Measurements from ENCODE around the gene LRRC38.
"Not testable (repeated sequence)": the region's sequence is repeated elsewhere in the genome, so short reads cannot be mapped to it uniquely, and the experiment has no call there.

DNA sequence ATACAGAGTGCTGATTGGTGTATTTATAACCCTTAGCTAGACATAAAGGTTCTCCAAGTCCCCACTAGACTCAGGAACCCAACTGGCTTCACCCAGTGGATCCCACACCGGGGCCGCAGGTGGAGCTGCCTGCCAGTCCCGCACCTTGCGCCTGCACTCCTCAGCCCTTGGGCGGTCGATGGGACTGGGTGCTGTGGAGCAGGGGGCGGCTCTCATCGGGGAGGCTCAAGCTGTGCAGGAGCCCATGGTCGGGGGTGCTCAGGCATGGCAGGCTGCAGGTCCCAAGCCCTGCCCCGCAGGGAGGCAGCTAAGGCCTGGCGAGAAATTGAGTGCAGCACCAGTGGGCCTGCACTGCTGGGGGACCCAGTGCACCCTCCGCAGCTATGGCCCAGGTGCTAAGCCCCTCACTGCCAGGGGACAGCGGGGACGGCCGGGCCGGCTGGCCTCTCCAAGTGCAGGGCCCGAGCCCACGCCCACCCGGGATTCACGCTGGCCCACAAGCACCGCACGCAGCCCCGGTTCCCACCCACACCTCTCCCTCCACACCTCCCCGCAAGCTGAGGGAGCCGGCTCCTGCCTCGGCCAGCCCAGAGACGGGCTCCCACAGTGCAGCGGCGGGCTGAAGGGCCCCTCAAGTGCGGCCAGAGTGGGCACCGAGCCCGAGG is 80.0 kb downstream of the LRRC38 start:
- not testable (repeated sequence) for TF ChIP-seq POLR2A, POLR2AphosphoS5, CTCF (IDR thresholded peaks at IDR 0.05)

All from upper lobe of left lung (tissue), 4 donors.